VCaP (cell line): ENCODE results near the gene ATG2B.

Source experiments
- H3K27ac ChIP-seq: fragments of 450-650 bp; 2 replicates; pipeline ENCODE4 v1.5.1; 2017
- CTCF ChIP-seq: fragments of 450-650 bp; conservative IDR thresholded peaks from 2 replicates; pipeline ENCODE4 v1.5.1; 2017; ENCODE audit warnings: mild to moderate bottlenecking, moderate library complexity

The ATG2B gene

GRCh38 chr14:96307434-96307833 lies 55.7 kb downstream of the ATG2B start:
- H3K27ac ChIP-seq = peak overlapping the region; percentile 98; the same call in 1 of the 2 replicates
- TF ChIP-seq CTCF = no peak

GRCh38 chr14:96304956-96305355 lies 58.2 kb downstream of the ATG2B start:
- TF ChIP-seq CTCF = no peak; the same call in 1 of the 2 replicates
- peak overlapping the region; percentile 98; the same call in 1 of the 2 replicates for H3K27ac ChIP-seq

GRCh38 chr14:96303981-96304380 lies 59.2 kb downstream of the ATG2B start:
- H3K27ac ChIP-seq = no peak overlapping the region; the same call in 1 of the 2 replicates
- no peak for TF ChIP-seq CTCF

GRCh38 chr14:96299441-96299840 lies 63.7 kb downstream of the ATG2B start:
- no peak overlapping the region for H3K27ac ChIP-seq
- TF ChIP-seq CTCF = no peak

- TF ChIP-seq CTCF = no peak
- H3K27ac ChIP-seq = 0 out of 2 replicates have a peak overlapping the region, but pooled peaks have one; percentile 20
Measured at GRCh38 chr14:96297997-96298515, 65.1 kb downstream of the ATG2B start.

GRCh38 chr14:96297000-96297399 lies 66.1 kb downstream of the ATG2B start:
- TF ChIP-seq CTCF = peak; percentile 78
- peak overlapping the region; percentile 20; the same call in 1 of the 2 replicates for H3K27ac ChIP-seq

GRCh38 chr14:96294246-96294645 lies 68.9 kb downstream of the ATG2B start:
- TF ChIP-seq CTCF = no peak
- H3K27ac ChIP-seq = no peak overlapping the region
